IMR-90 (cell line): ENCODE measurements around the gene OR2W1. TPM values are rescaled to one million over a fixed set of nuclear protein-coding genes. Genes with fewer than 3 reads are reported as not detected.

ENCODE experiments used
- ATAC-seq: fragments of 200-7000 bp; cut with Tn5 transposase; 2 replicates; pipeline ENCODE4 v1.9.1; 2020; ENCODE audit warnings: low read depth, mild to moderate bottlenecking, moderate library complexity
- BruUV-seq: library from RNA; stranded (reverse); fragments of 400-500 nt; replicated peaks from 2 replicates; lab custom pipeline; 2021; lab: Mats Ljungman, UMichigan
- CTCF ChIA-PET: fragments of 300-600 bp; formaldehyde crosslinking; extraction: SDS; loops from one replicate; lab custom pipeline; 2021; ENCODE audit warnings: antibody characterized with exemption; lab: Yijun Ruan, JAX
- POLR2A ChIA-PET: fragments of 300-600 bp; sonication (Branson Sonifier 250); formaldehyde crosslinking; loops from one replicate; lab custom pipeline; 2022; ENCODE audit warnings: antibody characterized with exemption; ENCODE audit not compliant: unreplicated experiment; lab: Charles Lee
- DNase-seq: peaks from one replicate; pipeline ENCODE4 v3.0.0; 2013
- H2AFZ ChIP-seq: replicated peaks from 2 replicates; pipeline ENCODE3; 2013; ENCODE audit warnings: low read length, mild to moderate bottlenecking; ENCODE audit not compliant: poor library complexity
- H2AK5ac ChIP-seq: 2 replicates; pipeline ENCODE4 v1.6.1; 2013; ENCODE audit warnings: low read depth, low read length, inconsistent platforms
- H2AK9ac ChIP-seq: replicated peaks from 2 replicates; pipeline ENCODE3; 2013; ENCODE audit warnings: mild to moderate bottlenecking, low read depth, low read length, moderate library complexity; ENCODE audit not compliant: poor library complexity
- H2BK120ac ChIP-seq: 2 replicates; pipeline ENCODE4 v1.6.1; 2013; ENCODE audit warnings: low read depth, low read length, inconsistent platforms
- H2BK15ac ChIP-seq: 3 replicates; pipeline ENCODE4 v1.6.1; 2013; ENCODE audit warnings: low read depth, low read length, inconsistent platforms
- H2BK20ac ChIP-seq: 2 replicates; pipeline ENCODE4 v1.6.1; 2013; ENCODE audit warnings: low read depth, mild to moderate bottlenecking, inconsistent platforms, low read length, moderate library complexity
- H2BK5ac ChIP-seq: 2 replicates; pipeline ENCODE4 v1.6.1; 2013; ENCODE audit warnings: mild to moderate bottlenecking, low read depth, low read length, inconsistent platforms; ENCODE audit not compliant: poor library complexity, severe bottlenecking
- H3K14ac ChIP-seq: replicated peaks from 2 replicates; pipeline ENCODE4 v1.6.1; 2013; ENCODE audit warnings: low read depth, low read length, inconsistent platforms
- H3K18ac ChIP-seq: 2 replicates; pipeline ENCODE4 v1.6.1; 2013; ENCODE audit warnings: low read depth, low read length, control low read depth
- H3K23ac ChIP-seq: 2 replicates; pipeline ENCODE4 v1.6.1; 2013; ENCODE audit warnings: low read depth, low read length, inconsistent platforms
- H3K27ac ChIP-seq: 2 replicates; pipeline ENCODE4 v1.5.1; 2013; ENCODE audit warnings: mild to moderate bottlenecking, control low read depth, low read length; ENCODE audit not compliant: insufficient read depth
- H3K27me3 ChIP-seq: 2 replicates; pipeline ENCODE4 v1.6.1; 2013; ENCODE audit warnings: low read length; ENCODE audit not compliant: control insufficient read depth, insufficient read depth
- H3K36me3 ChIP-seq: 2 replicates; pipeline ENCODE4 v1.6.1; 2013; ENCODE audit warnings: low read length, mixed read lengths; ENCODE audit not compliant: control insufficient read depth, insufficient read depth
- H3K4ac ChIP-seq: 2 replicates; pipeline ENCODE4 v1.6.1; 2013; ENCODE audit warnings: low read depth, low read length, inconsistent platforms
- H3K4me1 ChIP-seq: 2 replicates; pipeline ENCODE4 v1.6.1; 2013; ENCODE audit warnings: low read length, mixed read lengths; ENCODE audit not compliant: control insufficient read depth, insufficient read depth
- H3K4me2 ChIP-seq: 2 replicates; pipeline ENCODE4 v1.6.1; 2013; ENCODE audit warnings: low read depth, mild to moderate bottlenecking, control low read depth, low read length, moderate library complexity
- H3K4me3 ChIP-seq: 2 replicates; pipeline ENCODE4 v1.5.1; 2013; ENCODE audit warnings: low read depth, mild to moderate bottlenecking, control low read depth, low read length, moderate library complexity; ENCODE audit not compliant: insufficient read depth
- H3K56ac ChIP-seq: 2 replicates; pipeline ENCODE4 v1.6.1; 2013; ENCODE audit warnings: low read length, inconsistent platforms; ENCODE audit not compliant: insufficient read depth; ENCODE audit errors: extremely low read depth
- H3K79me1 ChIP-seq, 2 experiments: 2 replicates each; pipeline ENCODE4 v1.6.1; 2013; ENCODE audit warnings: low read length in 2 of 2, inconsistent platforms in 1 of 2, low read depth in 1 of 2
- H3K9ac ChIP-seq: 2 replicates; pipeline ENCODE4 v1.6.1; 2013; ENCODE audit warnings: low read depth, low read length, control low read depth
- H3K9me1 ChIP-seq: 2 replicates; pipeline ENCODE4 v1.6.1; 2013; ENCODE audit warnings: low read length, inconsistent platforms; ENCODE audit not compliant: insufficient read depth
- H3K9me3 ChIP-seq: 2 replicates; pipeline ENCODE4 v1.6.1; 2013; ENCODE audit warnings: low read length; ENCODE audit not compliant: control insufficient read depth, insufficient read depth
- H4K20me1 ChIP-seq: 2 replicates; pipeline ENCODE4 v1.6.1; 2013; ENCODE audit warnings: low read length, inconsistent platforms; ENCODE audit not compliant: insufficient read depth
- H4K5ac ChIP-seq: 2 replicates; pipeline ENCODE4 v1.6.1; 2013; ENCODE audit warnings: mild to moderate bottlenecking, low read depth, low read length, control low read depth
- H4K8ac ChIP-seq, 2 experiments: 2 replicates each; pipeline ENCODE4 v1.6.1; 2013; ENCODE audit warnings: low read depth in 2 of 2, low read length in 2 of 2, control low read depth in 1 of 2, inconsistent platforms in 1 of 2
- H4K91ac ChIP-seq: 2 replicates; pipeline ENCODE4 v1.6.1; 2013; ENCODE audit warnings: low read depth, low read length, inconsistent platforms; ENCODE audit not compliant: insufficient read depth
- BHLHE40 ChIP-seq: fragments of 150-350 bp; IDR thresholded peaks from 2 replicates; pipeline ENCODE4 v1.6.1; 2016; ENCODE audit warnings: mild to moderate bottlenecking, low read depth, low read length
- MAZ ChIP-seq: IDR thresholded peaks from 2 replicates; pipeline ENCODE4 v1.6.1; 2012; ENCODE audit warnings: low read depth, mild to moderate bottlenecking, low read length, improper control_type of control experiment, moderate library complexity, borderline replicate concordance
- MXI1 ChIP-seq: IDR thresholded peaks from 2 replicates; pipeline ENCODE4 v1.6.1; 2012; ENCODE audit warnings: low read depth, mild to moderate bottlenecking, low read length, moderate library complexity, borderline replicate concordance
- RAD21 ChIP-seq: IDR thresholded peaks from 2 replicates; pipeline ENCODE4 v1.6.1; 2012; ENCODE audit warnings: low read length, improper control_type of control experiment
- RCOR1 ChIP-seq: IDR thresholded peaks from 2 replicates; pipeline ENCODE4 v1.6.1; 2012; ENCODE audit warnings: mild to moderate bottlenecking, low read length, improper control_type of control experiment; ENCODE audit not compliant: insufficient replicate concordance
- WGBS, 2 experiments: methylation state at CpG; one replicate each; pipeline versions ENCODE4 v1.1.5 to v1.1.7; 2013; ENCODE audit warnings: missing lambda C conversion rate in 2 of 2; ENCODE audit not compliant: insufficient read length in 1 of 2; ENCODE audit errors: extremely low coverage in 2 of 2; 5-methylcytosine and 5-hydroxymethylcytosine counted together
- dilution Hi-C: fragments of 300-500 bp; cut with HindIII; formaldehyde crosslinking; loops from one replicate; pipeline ENCODE4 v1.14.3; 2018; ENCODE audit warnings: low sequenced_read_pairs; ENCODE audit not compliant: unreplicated experiment
- in situ Hi-C: fragments of 300-500 bp; cut with MboI; formaldehyde crosslinking; loops from 3 replicates; pipeline ENCODE4 v1.14.3; 2019; ENCODE audit warnings: low sequenced_read_pairs, inconsistent platforms, mixed read lengths
- intact Hi-C: fragments of 100-400 bp; cut with micrococcal nuclease; formaldehyde crosslinking; loops from 2 replicates; pipeline ENCODE4 v1.10.0; 2022
- polyA plus RNA-seq, 3 experiments: library from polyadenylated mRNA; depleted of rRNA; stranded (reverse); fragments of >200 nt; gene quantifications; 2 replicates each; pipeline ENCODE4 v1.2.3, GENCODE V29; 2012; ENCODE audit warnings: low replicate concordance in 1 of 3
- total RNA-seq: library from RNA; depleted of rRNA; stranded (reverse); fragments of >200 nt; gene quantifications from 2 replicates; pipeline ENCODE4 v1.2.3, GENCODE V29; 2012

OR2W1 gene
- total and polyA plus RNA-seq, 2 of the 4 experiments (the other 2 are of a cell fraction), result not detected

DNA sequence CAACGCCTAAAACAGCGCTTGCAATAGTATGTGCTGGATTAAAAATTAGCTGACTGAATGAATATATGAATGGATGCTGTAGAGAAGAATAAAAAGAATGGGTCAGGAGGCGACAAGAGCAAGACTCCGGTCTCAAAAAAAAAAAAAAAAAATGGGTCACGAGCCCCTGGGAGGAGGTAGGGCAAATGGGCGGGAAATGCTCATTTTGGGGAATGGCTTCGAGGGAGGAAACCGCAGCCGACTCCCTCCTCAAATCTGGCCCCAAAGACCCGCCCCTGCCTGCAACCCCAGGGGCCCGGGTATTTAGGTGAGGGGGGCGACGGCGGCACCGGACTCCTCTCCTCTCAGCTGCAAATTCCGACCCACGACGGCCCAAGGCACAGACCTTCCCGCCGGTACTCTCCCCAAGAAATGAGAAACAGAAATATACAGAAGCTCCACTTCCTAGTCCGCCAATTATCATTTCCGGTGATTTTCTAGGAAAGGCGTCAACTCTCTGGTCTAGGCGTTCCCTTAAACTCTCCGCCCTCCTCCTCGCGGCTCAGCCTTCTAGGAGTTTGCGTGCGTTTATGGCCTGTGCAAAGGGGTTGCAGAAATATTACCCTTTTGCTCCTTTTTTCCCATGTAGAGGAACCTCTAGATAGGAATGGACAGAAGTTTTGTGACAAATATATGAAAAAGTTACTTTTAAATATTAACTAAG lies 39.6 kb downstream of the OR2W1 start, which contains the start of gene ZNF311:
Gene ZNF311 (minus strand): TSS at position 133 of the 703 bp plus-strand sequence. CDS start 1,361 bp downstream, outside the sequence.
- dilution Hi-C loops, result no loop called here
- no peak within 1 kb of the TSS for H3K56ac ChIP-seq
- TF ChIP-seq MAZ (no peak), RCOR1 (no peak), RAD21 (no peak), MXI1 (no peak), BHLHE40 (no peak)
- H3K4ac ChIP-seq, result no peak within 1 kb of the TSS
- no TSS peak for BruUV-seq
- H4K20me1 ChIP-seq, result no peaks in the 10 kb centered on the region
- ChIA-PET CTCF (no interaction called here), POLR2A (interaction anchor here (0.6 kb wide), 2 partner anchors 42 to 81 kb away, joined by 3 to 7 read pairs; no protein-coding TSS in a partner anchor)
- no peak within 1 kb of the TSS for H2BK20ac ChIP-seq
- peak within 1 kb of the TSS; percentile 89 for H2AFZ ChIP-seq
- in situ Hi-C loops, result no loop called here
- H3K9ac ChIP-seq, result peak within 1 kb of the TSS; percentile 33; the same call in 1 of the 2 replicates
- peak within 1 kb of the TSS; percentile 32; the same call in 1 of the 2 replicates for H4K5ac ChIP-seq
- H3K36me3 ChIP-seq, result no peaks in the 10 kb centered on the region
- H2BK15ac ChIP-seq, result no peak within 1 kb of the TSS
- no peaks in the 10 kb centered on the region for H3K9me1 ChIP-seq
- 24% methylated on average over 7 of the region's 29 CpGs; no CpG with 5 or more reads in 1 of the 2 experiments for WGBS, 2 experiments
- no peak within 1 kb of the TSS for H2BK120ac ChIP-seq
- ATAC-seq (peak; percentile 95), DNase-seq (peak; percentile 43)
- no peak within 1 kb of the TSS for H3K23ac ChIP-seq
- no peak within 1 kb of the TSS for H4K91ac ChIP-seq
- H2AK5ac ChIP-seq, result no peak within 1 kb of the TSS
- intact Hi-C loops, result no loop called here
- H3K14ac ChIP-seq, result no peak within 1 kb of the TSS
- H2AK9ac ChIP-seq, result no peak within 1 kb of the TSS
- peak within 1 kb of the TSS; percentile 56 for H3K4me2 ChIP-seq
- H3K4me1 ChIP-seq, result no peaks in the 10 kb centered on the region
- peak within 1 kb of the TSS; percentile 75 for H3K4me3 ChIP-seq
- peak within 1 kb of the TSS; percentile 34 to 65; a peak in 1 of 4 replicates for H4K8ac ChIP-seq
- no peak within 1 kb of the TSS for H2BK5ac ChIP-seq
- no peaks in the 10 kb centered on the region for H3K9me3 ChIP-seq
- H3K79me1 ChIP-seq, result no peaks in the 10 kb centered on the region
- H3K27ac ChIP-seq, result no peak within 1 kb of the TSS
- H3K18ac ChIP-seq, result no peak within 1 kb of the TSS; the same call in 1 of the 2 replicates
- H3K27me3 ChIP-seq, result no peaks in the 10 kb centered on the region; the same call in 1 of the 2 replicates
